ENCODE measurements around the gene HES1.

GRCh38 chr3:194184801-194185200 lies 48.9 kb downstream of the HES1 start:
- no peak for TF ChIP-seq TAF1 (IDR thresholded peaks at IDR 0.05; ENCODE audit: borderline replicate concordance, low read depth, low read length)
- TF ChIP-seq RBBP5 (conservative IDR thresholded peaks at IDR 0.05) = no peak
- TF ChIP-seq CTCF (IDR thresholded peaks at IDR 0.05 in 2 of 3, conservative IDR thresholded peaks at IDR 0.05 in 1 of 3; ENCODE audit: control insufficient read depth in 2 of 3, extremely low read depth in 1 of 3, insufficient read depth in 1 of 3, low read depth in 3 of 3, low read length in 3 of 3) = no peak
- no peak for TF ChIP-seq HDGF (IDR thresholded peaks at IDR 0.05)
- TF ChIP-seq MEF2B (IDR thresholded peaks at IDR 0.05; ENCODE audit: partially characterized antibody, poor library complexity, severe bottlenecking) = no peak
- TF ChIP-seq, protein P1, sequence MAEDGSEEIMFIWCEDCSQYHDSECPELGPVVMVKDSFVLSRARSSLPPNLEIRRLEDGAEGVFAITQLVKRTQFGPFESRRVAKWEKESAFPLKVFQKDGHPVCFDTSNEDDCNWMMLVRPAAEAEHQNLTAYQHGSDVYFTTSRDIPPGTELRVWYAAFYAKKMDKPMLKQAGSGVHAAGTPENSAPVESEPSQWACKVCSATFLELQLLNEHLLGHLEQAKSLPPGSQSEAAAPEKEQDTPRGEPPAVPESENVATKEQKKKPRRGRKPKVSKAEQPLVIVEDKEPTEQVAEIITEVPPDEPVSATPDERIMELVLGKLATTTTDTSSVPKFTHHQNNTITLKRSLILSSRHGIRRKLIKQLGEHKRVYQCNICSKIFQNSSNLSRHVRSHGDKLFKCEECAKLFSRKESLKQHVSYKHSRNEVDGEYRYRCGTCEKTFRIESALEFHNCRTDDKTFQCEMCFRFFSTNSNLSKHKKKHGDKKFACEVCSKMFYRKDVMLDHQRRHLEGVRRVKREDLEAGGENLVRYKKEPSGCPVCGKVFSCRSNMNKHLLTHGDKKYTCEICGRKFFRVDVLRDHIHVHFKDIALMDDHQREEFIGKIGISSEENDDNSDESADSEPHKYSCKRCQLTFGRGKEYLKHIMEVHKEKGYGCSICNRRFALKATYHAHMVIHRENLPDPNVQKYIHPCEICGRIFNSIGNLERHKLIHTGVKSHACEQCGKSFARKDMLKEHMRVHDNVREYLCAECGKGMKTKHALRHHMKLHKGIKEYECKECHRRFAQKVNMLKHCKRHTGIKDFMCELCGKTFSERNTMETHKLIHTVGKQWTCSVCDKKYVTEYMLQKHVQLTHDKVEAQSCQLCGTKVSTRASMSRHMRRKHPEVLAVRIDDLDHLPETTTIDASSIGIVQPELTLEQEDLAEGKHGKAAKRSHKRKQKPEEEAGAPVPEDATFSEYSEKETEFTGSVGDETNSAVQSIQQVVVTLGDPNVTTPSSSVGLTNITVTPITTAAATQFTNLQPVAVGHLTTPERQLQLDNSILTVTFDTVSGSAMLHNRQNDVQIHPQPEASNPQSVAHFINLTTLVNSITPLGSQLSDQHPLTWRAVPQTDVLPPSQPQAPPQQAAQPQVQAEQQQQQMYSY (CRISPR knock-in tag; IDR thresholded peaks at IDR 0.05) = no peak
- TF ChIP-seq EZH2 (IDR thresholded peaks at IDR 0.05; ENCODE audit: borderline replicate concordance, control insufficient read depth, low read depth, low read length) = no peak
- TF ChIP-seq CEBPB (IDR thresholded peaks at IDR 0.05; ENCODE audit: borderline replicate concordance in 1 of 2, low read depth in 2 of 2, low read length in 2 of 2) = no peak
- TF ChIP-seq HCFC1 (IDR thresholded peaks at IDR 0.05; ENCODE audit: low read length) = no peak

Data from GM12878 (cell line).